Measurements from ENCODE around the gene RAB1A.
"Not testable (repeated sequence)": the region's sequence is repeated elsewhere in the genome, so short reads cannot be mapped to it uniquely, and the experiment has no call there.

RAB1A gene

GRCh38 chr2:65134158-65134557 is 4.3 kb upstream of the RAB1A start:
- no peak for DNase-seq

DNA sequence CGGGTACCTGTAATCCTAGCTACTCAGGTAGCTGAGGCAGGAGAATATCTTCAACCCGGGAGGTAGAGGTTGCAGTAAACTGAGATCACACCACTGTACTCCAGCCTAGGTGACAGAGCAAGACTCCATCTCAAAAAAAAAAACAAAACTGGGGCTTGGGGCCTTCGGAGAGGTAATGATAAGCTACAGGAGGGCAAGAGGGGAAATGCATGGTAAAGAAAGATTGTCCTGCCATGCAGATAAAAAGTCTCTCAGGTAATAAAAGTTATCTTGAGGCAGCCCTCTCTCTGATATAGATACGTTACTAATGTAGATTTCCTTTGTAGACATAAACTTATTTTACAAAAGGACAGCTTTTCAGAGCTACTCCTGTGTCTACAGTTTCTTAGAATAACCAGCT is 3.7 kb upstream of the RAB1A start:
- no peak for DNase-seq

GRCh38 chr2:65132930-65133329 is 3.0 kb upstream of the RAB1A start:
- not testable (repeated sequence) for DNase-seq

- no peak for DNase-seq
These were observed 814 bp upstream of the RAB1A start for GRCh38 chr2:65130664-65131175.

GRCh38 chr2:65129286-65129825 is 550 bp downstream of the RAB1A start:
- peak in 1 of 2 donors; percentile 20 for DNase-seq

DNA sequence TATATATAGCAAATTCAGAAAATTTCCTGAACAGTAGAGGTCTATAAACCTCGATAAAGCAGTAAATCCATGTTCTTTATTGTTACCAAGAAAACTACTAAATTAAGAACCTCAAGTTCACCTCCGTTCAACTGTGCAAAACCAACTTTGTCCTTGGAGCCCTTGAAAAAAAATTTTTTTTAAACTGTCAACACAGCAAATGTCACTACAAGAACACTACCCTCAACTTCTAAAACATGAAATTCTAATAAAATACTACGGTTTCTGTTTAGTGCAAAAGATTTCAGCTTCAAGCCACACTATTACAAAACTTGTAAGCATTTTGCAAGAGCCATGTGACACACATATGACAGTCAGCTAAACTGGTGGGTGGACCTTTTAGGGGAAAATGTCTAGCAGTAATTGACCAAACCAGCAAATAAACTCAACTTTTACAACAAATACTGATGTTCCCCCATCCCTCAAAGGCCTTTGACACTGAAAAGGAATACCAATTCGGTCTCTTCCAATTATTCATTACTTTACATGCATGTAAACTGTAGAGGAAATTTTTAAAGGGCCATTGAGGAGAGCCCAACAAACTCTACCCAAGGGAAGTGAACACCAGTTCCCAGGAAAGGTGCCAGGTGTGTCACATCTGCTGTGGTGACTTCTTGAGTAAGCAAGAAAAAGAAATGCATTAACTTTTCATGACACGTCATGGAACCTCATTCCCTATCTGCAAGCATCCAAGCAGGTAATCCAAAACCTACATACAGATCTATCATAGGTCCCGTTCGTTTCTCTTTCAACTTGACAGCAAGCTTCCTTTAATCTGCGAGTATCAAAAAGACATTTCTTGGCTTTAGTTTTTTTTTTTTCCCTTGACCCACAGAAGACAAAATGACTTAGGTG is 1.4 kb downstream of the RAB1A start:
- peak; percentile 33 to 49 for DNase-seq

- DNase-seq = not testable (repeated sequence)
These were observed 4.4 kb downstream of the RAB1A start for GRCh38 chr2:65125457-65125856.

GRCh38 chr2:65122313-65122712 is 7.6 kb downstream of the RAB1A start:
- no peak for DNase-seq

DNA sequence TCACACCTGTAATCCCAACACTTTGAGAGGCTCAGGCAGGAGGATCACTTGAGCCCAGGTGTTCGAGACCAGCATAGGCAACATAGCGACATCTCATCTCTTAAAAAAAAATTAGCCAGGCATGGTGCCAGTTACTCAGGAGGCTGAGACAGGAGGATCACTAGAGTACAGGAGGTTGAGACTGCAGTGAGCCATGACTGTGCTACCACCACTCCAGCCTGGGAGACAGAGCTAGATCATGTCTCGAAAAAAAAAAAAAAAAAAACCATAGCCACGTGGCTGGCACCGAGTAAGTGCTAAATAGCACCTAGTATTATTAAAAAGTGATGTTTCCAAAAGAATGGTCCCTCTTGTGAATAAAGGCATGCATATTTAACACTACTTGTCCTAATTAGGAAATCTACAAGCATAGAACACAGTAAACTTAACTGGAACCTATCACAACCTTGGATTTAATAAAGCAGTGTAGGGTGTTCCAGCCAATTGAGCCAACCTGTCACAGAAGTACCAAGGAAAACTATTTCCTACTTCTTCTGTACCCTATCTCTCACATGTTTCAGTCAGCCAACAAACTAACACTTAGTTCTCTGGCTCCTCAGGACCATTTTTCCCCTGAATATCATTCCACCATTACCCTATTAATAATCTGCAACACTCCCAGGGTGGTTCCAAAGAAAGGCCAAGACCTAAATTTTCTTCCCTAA is 8.8 kb downstream of the RAB1A start:
- DNase-seq = no peak

- no peak for DNase-seq
These were observed 13.3 kb downstream of the RAB1A start for GRCh38 chr2:65116645-65117044.

DNA sequence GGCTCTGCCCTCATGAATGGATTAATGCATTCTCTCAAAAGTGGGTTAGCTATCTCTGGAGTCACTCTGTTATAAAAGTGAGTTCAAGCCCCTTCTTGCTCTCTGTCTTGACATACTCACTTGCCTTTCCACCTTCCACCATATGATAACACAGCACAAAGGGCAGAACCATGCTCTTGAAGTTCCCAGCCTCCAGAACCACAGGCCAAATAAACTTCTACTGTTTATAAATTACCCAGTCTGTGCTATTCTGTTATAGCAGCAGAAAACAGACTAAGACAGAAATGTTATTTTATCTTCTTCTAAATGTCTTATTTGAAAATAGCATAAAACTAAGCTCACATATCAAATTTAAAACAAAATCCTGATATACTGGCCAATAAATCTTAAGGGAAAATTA is 15.0 kb downstream of the RAB1A start:
- no peak for DNase-seq

- no peak for DNase-seq
These were observed 16.1 kb downstream of the RAB1A start for GRCh38 chr2:65113816-65114215.

GRCh38 chr2:65113229-65113628 is 16.7 kb downstream of the RAB1A start:
- DNase-seq = no peak

DNA sequence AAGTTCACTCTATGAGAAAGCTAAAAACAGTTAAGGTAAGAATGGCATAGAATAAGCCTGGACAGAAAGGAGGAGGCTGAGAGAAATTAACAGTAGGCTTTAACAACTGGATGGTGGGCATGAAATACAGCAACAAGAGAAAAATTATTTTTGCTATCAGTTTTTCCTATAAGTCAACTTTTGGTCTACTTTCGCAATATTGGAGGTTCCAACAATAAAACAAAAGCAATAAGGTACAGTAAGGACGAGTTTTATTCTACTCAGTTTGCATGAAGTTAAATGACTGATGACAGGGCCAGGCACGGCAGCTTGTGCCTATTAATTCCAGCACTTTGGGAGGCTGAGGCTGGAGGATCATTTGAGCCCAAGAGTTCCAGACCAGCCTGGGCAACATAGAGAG is 17.3 kb downstream of the RAB1A start:
- DNase-seq = no peak

GRCh38 chr2:65108780-65109179 is 21.1 kb downstream of the RAB1A start:
- DNase-seq = no peak

GRCh38 chr2:65107530-65107929 is 22.4 kb downstream of the RAB1A start:
- no peak for DNase-seq

DNA sequence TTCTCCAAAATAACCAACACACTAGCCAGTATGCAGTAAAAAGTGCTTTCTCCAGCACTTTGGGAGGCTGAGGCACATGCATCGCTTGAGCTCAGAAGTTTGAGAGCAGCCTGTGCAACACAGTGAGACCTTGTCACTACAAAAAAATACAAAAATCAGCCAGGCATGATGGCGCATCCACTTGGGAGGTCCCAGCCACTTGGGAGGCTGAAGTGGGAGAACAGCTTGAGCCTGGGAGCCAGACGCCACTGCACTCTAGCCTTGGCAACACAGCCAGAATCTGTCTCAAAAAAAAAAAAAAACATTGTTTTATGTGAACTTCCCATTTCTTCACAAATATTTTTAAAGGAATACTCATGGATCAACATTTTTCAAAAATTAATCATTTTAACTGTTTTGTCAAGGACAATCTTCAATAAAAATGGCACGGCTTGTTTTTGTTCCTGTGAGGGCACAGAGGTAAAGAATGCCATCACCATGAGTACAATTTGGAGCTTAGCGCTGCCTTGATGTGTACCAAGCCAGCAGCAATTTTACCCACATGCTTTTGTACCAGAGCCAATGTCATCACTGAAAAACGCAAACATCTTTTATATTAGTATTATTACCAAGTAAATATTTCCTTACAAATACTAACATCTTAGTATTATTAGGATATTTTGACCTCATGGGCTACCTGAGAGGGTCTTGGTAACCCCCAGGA is 26.7 kb downstream of the RAB1A start:
- DNase-seq = no peak

GRCh38 chr2:65101071-65101470 is 28.8 kb downstream of the RAB1A start:
- no peak for DNase-seq

- no peak for DNase-seq
These were observed 31.2 kb downstream of the RAB1A start for GRCh38 chr2:65098741-65099140.

DNA sequence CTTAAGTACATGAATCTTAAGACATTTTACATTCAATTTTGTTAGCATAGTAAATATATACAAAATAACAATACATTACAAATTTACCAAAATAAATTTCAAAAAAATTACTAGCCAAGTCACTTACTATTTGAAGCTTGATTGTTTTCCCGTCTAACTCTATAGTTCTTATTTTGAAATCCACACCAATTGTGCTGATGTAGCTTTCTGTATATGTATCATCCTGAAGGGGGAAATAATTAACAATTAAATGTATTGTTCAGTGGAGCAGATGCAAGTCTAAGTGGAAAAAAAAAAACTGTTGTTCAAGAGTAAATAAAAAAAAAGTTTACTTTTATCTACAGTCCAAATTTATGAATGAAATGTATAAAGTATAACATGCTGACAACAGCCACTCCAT is 32.1 kb downstream of the RAB1A start:
- no peak for DNase-seq

DNA sequence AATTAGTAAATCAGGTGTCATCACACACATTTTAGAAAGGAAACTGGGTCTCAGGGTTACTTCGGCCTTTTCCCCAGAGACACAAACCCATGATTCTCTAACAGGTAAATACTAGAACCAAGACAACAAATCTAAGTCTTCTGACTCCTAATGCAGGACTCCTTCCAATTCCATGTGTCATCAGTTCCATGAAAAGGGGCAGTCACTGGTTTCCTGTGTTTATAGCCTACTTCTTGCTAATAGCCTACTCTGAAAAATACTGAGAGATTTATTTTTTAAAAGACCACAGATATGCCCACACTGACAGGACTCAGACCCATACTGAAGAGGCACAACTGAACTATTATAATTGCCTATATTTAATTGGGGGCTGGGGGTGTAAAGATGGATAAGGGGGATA is 33.0 kb downstream of the RAB1A start:
- DNase-seq = no peak

- no peak for DNase-seq
These were observed 36.7 kb downstream of the RAB1A start for GRCh38 chr2:65093211-65093610.

DNA sequence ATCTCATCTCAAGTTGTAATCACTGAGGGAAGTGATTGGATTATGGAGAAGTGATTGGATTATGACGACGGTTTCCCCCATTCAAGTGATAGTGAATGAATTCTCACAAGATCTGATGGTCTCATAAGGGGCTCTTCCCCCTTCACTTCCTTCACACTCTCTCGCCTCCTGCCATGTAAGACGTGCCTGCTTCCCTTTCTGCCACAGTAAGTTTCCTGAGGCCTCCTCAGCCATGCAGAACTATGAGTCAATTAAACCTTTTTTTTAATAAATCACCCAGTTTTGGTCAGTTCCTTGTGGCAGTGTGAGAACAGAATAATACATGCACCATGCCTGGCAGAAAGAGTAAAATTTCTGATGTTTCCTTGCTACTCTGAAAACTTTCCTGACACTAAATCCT is 37.1 kb downstream of the RAB1A start:
- no peak for DNase-seq

Data from CD4-positive, alpha-beta T cell treated with Interleukin-4 for 1 hour (primary cell).